Activated naive CD4-positive, alpha-beta T cell treated with anti-CD3 and anti-CD28 coated beads, Interleukin-2, amount 10 ng/mL, durations not matched to agents 5 hours and 36 hours (primary cell): ENCODE results near the gene N4BP2L2. TPM values are rescaled to one million over a fixed set of nuclear protein-coding genes. Genes with fewer than 3 reads are reported as not detected.

Experiments
- total RNA-seq, 2 experiments: library from RNA; stranded (reverse); gene quantifications; one replicate each; pipeline ENCODE4 v1.2.3, GENCODE V29; 2021

N4BP2L2 gene
- total RNA-seq = 100 to 1,000 TPM; 131 to 137 TPM

GRCh38 chr13:32538621-32539246, at the start of gene N4BP2L2:
TSS of gene N4BP2L2 (minus strand) at chr13:32538795. CDS start at chr13:32537027, 1,768 bp downstream.

GRCh38 chr13:32586080-32586900, 47.7 kb upstream of the N4BP2L2 start, which contains the start of gene PDS5B:
TSS of gene PDS5B (plus strand) at chr13:32586452. CDS start at chr13:32648773, 62,321 bp downstream.

GRCh38 chr13:32427852-32428580, 110.6 kb downstream of the N4BP2L2 start, which contains the start of gene N4BP2L1:
TSS of gene N4BP2L1 (minus strand) at chr13:32428130. CDS start at chr13:32428082, 48 bp downstream.

Other genes with a start within 250 kb of the N4BP2L2 start
- not detected for gene ZAR1L, start 223.4 kb downstream of the N4BP2L2 start, total RNA-seq
- gene BRCA2, start 223.3 kb downstream of the N4BP2L2 start, total RNA-seq = 10 to 100 TPM; 11.9 to 17.7 TPM
- gene N4BP2L1, start 110.7 kb downstream of the N4BP2L2 start, total RNA-seq = 10 to 100 TPM; 44.4 to 46.4 TPM
- 10 to 100 TPM; 61.4 to 63.5 TPM for gene PDS5B, start 47.7 kb upstream of the N4BP2L2 start, total RNA-seq